PC-9 (cell line): Measurements from ENCODE around the gene PLEKHG7. TPM values are rescaled to one million over a fixed set of nuclear protein-coding genes. Genes with fewer than 3 reads are reported as not detected.

Experiments used
- BruUV-seq: library from RNA; stranded (reverse); fragments of 400-500 nt; replicated peaks from 2 replicates; lab custom pipeline; 2021; lab: Mats Ljungman, UMichigan
- CTCF ChIA-PET: fragments of 300-600 bp; sonication (Branson Sonifier 250); formaldehyde crosslinking; loops from one replicate; lab custom pipeline; 2022; ENCODE audit warnings: antibody characterized with exemption; lab: Charles Lee
- POLR2A ChIA-PET: fragments of 300-600 bp; sonication (Branson Sonifier 250); formaldehyde crosslinking; loops from one replicate; lab custom pipeline; 2022; ENCODE audit warnings: antibody characterized with exemption; ENCODE audit not compliant: unreplicated experiment; lab: Charles Lee
- DNase-seq, 2 experiments: peaks; one replicate each; pipeline versions ENCODE4 v3.0.0 to v3.0.0-alpha.2; 2015 to 2022; ENCODE audit warnings: mixed read lengths in 1 of 2
- H2AFZ ChIP-seq: fragments of 200-600 bp; sonication (generic); 2 replicates; pipeline ENCODE4 v1.8.1; 2017; ENCODE audit warnings: antibody characterized with exemption
- H3F3A ChIP-seq: fragments of 200-600 bp; sonication (generic); 2 replicates; pipeline ENCODE4 v1.8.1; 2017; ENCODE audit warnings: antibody characterized with exemption, mild to moderate bottlenecking, low read depth; ENCODE audit not compliant: insufficient read depth
- H3K27ac ChIP-seq: fragments of 200-600 bp; sonication (generic); 2 replicates; pipeline ENCODE4 v1.6.1; 2016; ENCODE audit warnings: mixed run types
- H3K27me3 ChIP-seq: fragments of 200-600 bp; sonication (generic); 2 replicates; pipeline ENCODE4 v1.6.1; 2016; ENCODE audit warnings: low read depth, mixed run types; ENCODE audit not compliant: insufficient read depth
- H3K36me3 ChIP-seq: fragments of 200-600 bp; sonication (generic); 2 replicates; pipeline ENCODE4 v1.6.1; 2016; ENCODE audit warnings: low read depth, mixed run types
- H3K4me1 ChIP-seq: fragments of 200-600 bp; sonication (generic); replicated peaks from 2 replicates; pipeline ENCODE4 v1.6.1; 2016; ENCODE audit warnings: mixed run types; ENCODE audit not compliant: insufficient read depth
- H3K4me2 ChIP-seq: fragments of 200-600 bp; sonication (generic); 2 replicates; pipeline ENCODE4 v1.6.1; 2017; ENCODE audit warnings: mixed run types
- H3K4me3 ChIP-seq: fragments of 200-600 bp; sonication (generic); 2 replicates; pipeline ENCODE4 v1.6.1; 2016; ENCODE audit warnings: mixed run types
- H3K79me2 ChIP-seq: fragments of 200-600 bp; sonication (generic); 2 replicates; pipeline ENCODE4 v1.6.1; 2017; ENCODE audit warnings: low read depth, mixed run types
- H3K9me2 ChIP-seq: fragments of 200-600 bp; sonication (generic); 2 replicates; pipeline ENCODE4 v1.8.1; 2017; ENCODE audit warnings: mild to moderate bottlenecking; ENCODE audit not compliant: insufficient read depth
- H3K9me3 ChIP-seq: fragments of 200-600 bp; sonication (generic); 2 replicates; pipeline ENCODE4 v1.8.1; 2016; ENCODE audit warnings: low read depth; ENCODE audit not compliant: insufficient read depth
- H4K20me1 ChIP-seq: fragments of 200-600 bp; sonication (generic); 2 replicates; pipeline ENCODE4 v1.8.1; 2017; ENCODE audit not compliant: insufficient read depth
- CTCF ChIP-seq: fragments of 200-600 bp; sonication (generic); conservative IDR thresholded peaks from 2 replicates; pipeline ENCODE4 v1.6.1; 2017; ENCODE audit warnings: mixed run types, antibody characterized with exemption, mild to moderate bottlenecking, moderate library complexity
- EZH2 ChIP-seq: fragments of 200-600 bp; sonication (generic); IDR thresholded peaks from 2 replicates; pipeline ENCODE4 v1.8.0; 2017; ENCODE audit warnings: antibody characterized with exemption, low read depth
- intact Hi-C: fragments of 100-400 bp; cut with micrococcal nuclease; formaldehyde crosslinking; loops from one replicate; pipeline ENCODE4 v1.10.0; 2022; ENCODE audit not compliant: unreplicated experiment
- total RNA-seq: library from RNA; stranded (reverse); gene quantifications from 2 replicates; pipeline ENCODE4 v1.2.3, GENCODE V29; 2021

Gene PLEKHG7
- total RNA-seq, 1 experiment from 2014 or later = not detected

- BruUV-seq = no TSS peak
- no peak overlapping the region for H3K4me3 ChIP-seq
- CTCF ChIA-PET = no interaction called here
- H3K4me2 ChIP-seq = no peak overlapping the region
- intact Hi-C loops = no loop called here
- TF ChIP-seq EZH2 (no peak), CTCF (no peak)
- H3K27me3 ChIP-seq = no peaks in the 10 kb centered on the region
- H3F3A ChIP-seq = no peaks in the 10 kb centered on the region
- POLR2A ChIA-PET = no interaction called here
- H4K20me1 ChIP-seq = no peaks in the 10 kb centered on the region
- H3K27ac ChIP-seq = no peak overlapping the region
- no peaks in the 10 kb centered on the region for H3K36me3 ChIP-seq
- no peaks in the 10 kb centered on the region for H3K9me2 ChIP-seq
- peaks cover 5% of the 10 kb centered on the region; the same call in 1 of the 2 replicates for H3K9me3 ChIP-seq
- no peaks in the 10 kb centered on the region for H3K4me1 ChIP-seq
- no peaks in the 10 kb centered on the region for H3K79me2 ChIP-seq
- no peak overlapping the region for H2AFZ ChIP-seq
- no peak for DNase-seq
Observed at GRCh38 chr12:92721656-92722055, 18.9 kb downstream of the PLEKHG7 start.

GRCh38 chr12:92722897-92723296, 20.1 kb downstream of the PLEKHG7 start:
- Histone ChIP-seq H3F3A (no peaks in the 10 kb centered on the region), H3K9me3 (peaks cover 5% of the 10 kb centered on the region; the same call in 1 of the 2 replicates), H4K20me1 (no peaks in the 10 kb centered on the region), H2AFZ (no peak overlapping the region), H3K4me2 (no peak overlapping the region), H3K27ac (no peak overlapping the region), H3K9me2 (no peaks in the 10 kb centered on the region), H3K27me3 (no peaks in the 10 kb centered on the region), H3K79me2 (no peaks in the 10 kb centered on the region), H3K4me1 (no peaks in the 10 kb centered on the region), H3K4me3 (no peak overlapping the region), H3K36me3 (no peaks in the 10 kb centered on the region)
- ChIA-PET POLR2A (no interaction called here), CTCF (no interaction called here)
- TF ChIP-seq CTCF (no peak), EZH2 (no peak)
- no TSS peak for BruUV-seq
- no peak for DNase-seq
- intact Hi-C loops = no loop called here

GRCh38 chr12:92726850-92727249, 24.1 kb downstream of the PLEKHG7 start:
- Histone ChIP-seq H2AFZ (no peak overlapping the region), H3K9me2 (no peaks in the 10 kb centered on the region), H4K20me1 (no peaks in the 10 kb centered on the region), H3K9me3 (peaks cover 5% of the 10 kb centered on the region; the same call in 1 of the 2 replicates), H3K27ac (no peak overlapping the region), H3K4me3 (no peak overlapping the region), H3K79me2 (no peaks in the 10 kb centered on the region), H3K27me3 (no peaks in the 10 kb centered on the region), H3K4me2 (no peak overlapping the region), H3F3A (no peaks in the 10 kb centered on the region), H3K36me3 (no peaks in the 10 kb centered on the region), H3K4me1 (no peaks in the 10 kb centered on the region)
- intact Hi-C loops = no loop called here
- no peak for DNase-seq
- TF ChIP-seq EZH2 (no peak), CTCF (no peak)
- CTCF ChIA-PET = no interaction called here
- no TSS peak for BruUV-seq
- POLR2A ChIA-PET = no interaction called here
